A673 (cell line): ENCODE results near the gene GNAQ.
"Not testable (repeated sequence)": the region's sequence is repeated elsewhere in the genome, so short reads cannot be mapped to it uniquely, and the experiment has no call there.

Source experiments
- EZH2 ChIP-seq: fragments of 200-600 bp; sonication (generic); IDR thresholded peaks from 2 replicates; pipeline ENCODE4 v1.6.1; 2017; ENCODE audit warnings: borderline replicate concordance, low read depth, mild to moderate bottlenecking, mixed read lengths, antibody characterized with exemption, low read length; ENCODE audit not compliant: poor library complexity, severe bottlenecking
- TF ChIP-seq, protein P1 (sequence below): fragments of 300-800, 200-600 bp; sonication (generic); conservative IDR thresholded peaks from 2 replicates; pipeline ENCODE4 v1.5.1; 2017; ENCODE audit warnings: low read depth, mild to moderate bottlenecking, antibody characterized with exemption, low read length, moderate library complexity, mixed read lengths

- TF ChIP-seq, protein P1, sequence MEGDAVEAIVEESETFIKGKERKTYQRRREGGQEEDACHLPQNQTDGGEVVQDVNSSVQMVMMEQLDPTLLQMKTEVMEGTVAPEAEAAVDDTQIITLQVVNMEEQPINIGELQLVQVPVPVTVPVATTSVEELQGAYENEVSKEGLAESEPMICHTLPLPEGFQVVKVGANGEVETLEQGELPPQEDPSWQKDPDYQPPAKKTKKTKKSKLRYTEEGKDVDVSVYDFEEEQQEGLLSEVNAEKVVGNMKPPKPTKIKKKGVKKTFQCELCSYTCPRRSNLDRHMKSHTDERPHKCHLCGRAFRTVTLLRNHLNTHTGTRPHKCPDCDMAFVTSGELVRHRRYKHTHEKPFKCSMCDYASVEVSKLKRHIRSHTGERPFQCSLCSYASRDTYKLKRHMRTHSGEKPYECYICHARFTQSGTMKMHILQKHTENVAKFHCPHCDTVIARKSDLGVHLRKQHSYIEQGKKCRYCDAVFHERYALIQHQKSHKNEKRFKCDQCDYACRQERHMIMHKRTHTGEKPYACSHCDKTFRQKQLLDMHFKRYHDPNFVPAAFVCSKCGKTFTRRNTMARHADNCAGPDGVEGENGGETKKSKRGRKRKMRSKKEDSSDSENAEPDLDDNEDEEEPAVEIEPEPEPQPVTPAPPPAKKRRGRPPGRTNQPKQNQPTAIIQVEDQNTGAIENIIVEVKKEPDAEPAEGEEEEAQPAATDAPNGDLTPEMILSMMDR, result not testable (repeated sequence)
- TF ChIP-seq EZH2, result not testable (repeated sequence)
Measured at GRCh38 chr9:77878793-77879192, 152.8 kb downstream of the GNAQ start.
